ENCODE data around the gene SLC39A6. TPM values are rescaled to one million over a fixed set of nuclear protein-coding genes. Genes with fewer than 3 reads are reported as not detected.

The SLC39A6 gene
- total RNA-seq, 4 donors from 2014 or later: 15.4 to 55.2 (median 43.6) TPM

DNA sequence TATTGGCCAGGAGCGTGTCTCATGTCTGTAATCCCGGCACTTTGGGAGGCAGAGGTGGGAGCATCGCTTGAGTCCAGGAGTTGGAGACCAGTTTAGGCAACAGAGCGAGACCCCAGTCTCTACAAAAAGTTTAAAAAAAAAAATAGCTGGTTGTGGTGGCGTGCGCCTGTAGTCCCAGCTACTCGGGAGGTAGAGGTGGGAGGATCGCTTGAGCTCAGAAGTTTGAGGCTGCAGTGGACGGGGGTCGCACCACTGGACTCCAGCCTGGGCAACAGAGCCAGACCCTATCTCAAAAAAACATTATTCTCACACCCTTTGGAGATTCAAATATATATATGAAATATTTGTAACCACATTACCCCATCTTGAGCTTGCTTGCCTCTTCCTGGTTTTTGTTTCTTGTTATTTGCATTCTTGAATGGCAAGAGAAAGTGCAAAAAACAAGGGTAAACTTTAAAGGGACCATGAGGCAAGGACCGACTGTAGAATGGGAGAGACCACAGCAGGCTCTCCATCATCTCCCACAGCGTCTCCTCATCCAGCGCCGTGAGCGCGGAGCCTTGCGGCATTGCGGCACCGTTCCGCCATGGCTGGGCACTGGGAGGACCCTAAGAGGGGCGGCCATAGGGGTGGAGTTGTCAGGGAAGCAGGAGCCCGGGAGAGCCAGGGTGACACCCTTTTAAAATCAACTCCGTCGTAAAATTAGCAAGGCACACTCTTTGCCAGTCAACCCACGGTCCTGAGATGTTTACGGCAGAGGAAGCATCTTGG is 1.9 kb upstream of the SLC39A6 start:
- Histone ChIP-seq H3K27ac (peak overlapping the region in 1 of 4 donors; percentile 100), H3K27me3 (no peaks in the 10 kb centered on the region), H3K9me3 (no peaks in the 10 kb centered on the region), H3K36me3 (peaks cover 0 to 22% (median 0%) of the 10 kb centered on the region in 3 donors), H3K4me3 (peak overlapping the region in 3 of 4 donors; percentile 86 to 98 (median 87)), H3K4me1 (peaks cover 12 to 51% (median 14%) of the 10 kb centered on the region in 3 donors)
- DNase-seq: no peak
- TF ChIP-seq, protein P1, sequence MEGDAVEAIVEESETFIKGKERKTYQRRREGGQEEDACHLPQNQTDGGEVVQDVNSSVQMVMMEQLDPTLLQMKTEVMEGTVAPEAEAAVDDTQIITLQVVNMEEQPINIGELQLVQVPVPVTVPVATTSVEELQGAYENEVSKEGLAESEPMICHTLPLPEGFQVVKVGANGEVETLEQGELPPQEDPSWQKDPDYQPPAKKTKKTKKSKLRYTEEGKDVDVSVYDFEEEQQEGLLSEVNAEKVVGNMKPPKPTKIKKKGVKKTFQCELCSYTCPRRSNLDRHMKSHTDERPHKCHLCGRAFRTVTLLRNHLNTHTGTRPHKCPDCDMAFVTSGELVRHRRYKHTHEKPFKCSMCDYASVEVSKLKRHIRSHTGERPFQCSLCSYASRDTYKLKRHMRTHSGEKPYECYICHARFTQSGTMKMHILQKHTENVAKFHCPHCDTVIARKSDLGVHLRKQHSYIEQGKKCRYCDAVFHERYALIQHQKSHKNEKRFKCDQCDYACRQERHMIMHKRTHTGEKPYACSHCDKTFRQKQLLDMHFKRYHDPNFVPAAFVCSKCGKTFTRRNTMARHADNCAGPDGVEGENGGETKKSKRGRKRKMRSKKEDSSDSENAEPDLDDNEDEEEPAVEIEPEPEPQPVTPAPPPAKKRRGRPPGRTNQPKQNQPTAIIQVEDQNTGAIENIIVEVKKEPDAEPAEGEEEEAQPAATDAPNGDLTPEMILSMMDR (IDR thresholded peaks at IDR 0.05): no peak
- no peak for TF ChIP-seq POLR2A (IDR thresholded peaks at IDR 0.05)
- WGBS, 2 donors: 85 to 89% methylated on average over 25 to 26 of the region's 26 CpGs
- intact Hi-C loops (cut with DNase I): no loop called here

DNA sequence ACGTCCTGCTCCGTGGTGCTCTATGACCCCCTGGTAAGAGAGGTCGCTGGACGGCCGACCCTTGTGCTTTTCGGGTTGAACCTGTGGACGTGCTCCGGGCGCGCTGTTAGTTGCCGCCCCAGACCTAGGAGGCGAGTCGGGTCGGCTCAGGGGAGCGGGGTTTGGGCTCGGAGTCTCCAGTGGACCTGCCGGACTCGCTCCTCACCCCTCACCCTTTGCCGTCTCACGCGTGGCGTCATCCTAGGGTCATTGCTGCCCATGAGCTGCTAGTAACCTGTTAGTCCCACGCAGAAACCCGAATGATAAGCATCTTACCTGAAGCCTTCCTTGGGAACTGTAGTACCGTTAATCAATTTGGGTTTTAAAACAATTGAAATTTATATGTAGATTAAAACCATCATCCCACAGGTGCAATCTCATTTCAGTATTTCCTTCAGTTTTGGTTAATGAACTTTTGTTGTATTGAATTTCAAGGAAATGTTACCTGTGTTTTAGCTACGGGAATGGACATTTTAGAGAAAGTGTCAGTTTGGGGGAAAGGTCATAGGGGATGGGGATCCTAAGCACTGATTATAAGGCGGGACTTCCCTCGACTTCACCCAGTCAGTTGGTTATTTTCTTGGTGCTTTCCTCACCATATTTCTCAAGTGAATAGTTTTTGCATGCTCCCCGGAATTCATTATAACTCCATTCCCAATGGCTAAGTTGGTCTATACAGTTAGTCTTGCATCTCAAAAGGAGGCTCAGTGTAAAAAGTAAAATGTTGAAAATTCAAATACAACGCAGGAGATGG is 1.1 kb upstream of the SLC39A6 start:
- Histone ChIP-seq H3K36me3 (peaks cover 0 to 13% (median 0%) of the 10 kb centered on the region in 3 donors), H3K9me3 (no peaks in the 10 kb centered on the region), H3K4me1 (peaks cover 12 to 51% (median 14%) of the 10 kb centered on the region in 3 donors), H3K4me3 (peak overlapping the region; percentile 67 to 98 (median 86)), H3K27ac (peak overlapping the region; percentile 98 to 100 (median 99)), H3K27me3 (no peaks in the 10 kb centered on the region)
- no peak for DNase-seq
- no peak for TF ChIP-seq POLR2A (IDR thresholded peaks at IDR 0.05)
- TF ChIP-seq, protein P1 (IDR thresholded peaks at IDR 0.05): no peak
- WGBS, 2 donors: 5 to 9% methylated on average over 8 to 12 of the region's 30 CpGs
- intact Hi-C loops (cut with DNase I): no loop called here

DNA sequence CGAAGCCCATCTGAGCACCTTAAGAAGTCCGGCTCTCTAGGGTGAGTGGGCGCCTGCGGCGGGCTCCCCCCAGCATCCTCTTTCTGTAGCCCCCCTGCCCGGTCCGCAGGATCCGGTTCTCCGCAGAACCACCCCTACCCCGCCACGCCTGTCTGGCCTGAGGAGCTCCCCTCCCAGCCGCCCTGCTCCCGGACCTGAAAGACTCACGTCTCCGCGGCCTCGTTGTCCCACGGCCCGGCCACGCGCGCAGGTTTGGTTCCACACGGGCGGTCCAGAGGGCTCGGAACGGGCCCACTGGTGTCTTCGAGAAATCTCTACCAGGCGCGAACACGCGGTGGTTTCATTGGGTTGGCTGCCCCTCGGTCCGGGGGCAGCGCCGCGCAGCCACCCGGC is 237 bp downstream of the SLC39A6 start:
- intact Hi-C loops (cut with DNase I): no loop called here
- Histone ChIP-seq H3K4me3 (peak overlapping the region; percentile 67 to 98 (median 86)), H3K27ac (peak overlapping the region; percentile 98 to 100 (median 99)), H3K9me3 (no peaks in the 10 kb centered on the region), H3K4me1 (peaks cover 12 to 51% (median 14%) of the 10 kb centered on the region in 3 donors), H3K27me3 (no peaks in the 10 kb centered on the region), H3K36me3 (peaks cover 0 to 10% (median 0%) of the 10 kb centered on the region in 3 donors)
- WGBS, 2 donors: 0% methylated on average over 6 to 8 of the region's 37 CpGs
- peak; percentile 6 for DNase-seq
- TF ChIP-seq, protein P1 (IDR thresholded peaks at IDR 0.05): no peak
- peak in 1 of 4 donors; percentile 18 for TF ChIP-seq POLR2A (IDR thresholded peaks at IDR 0.05)

DNA sequence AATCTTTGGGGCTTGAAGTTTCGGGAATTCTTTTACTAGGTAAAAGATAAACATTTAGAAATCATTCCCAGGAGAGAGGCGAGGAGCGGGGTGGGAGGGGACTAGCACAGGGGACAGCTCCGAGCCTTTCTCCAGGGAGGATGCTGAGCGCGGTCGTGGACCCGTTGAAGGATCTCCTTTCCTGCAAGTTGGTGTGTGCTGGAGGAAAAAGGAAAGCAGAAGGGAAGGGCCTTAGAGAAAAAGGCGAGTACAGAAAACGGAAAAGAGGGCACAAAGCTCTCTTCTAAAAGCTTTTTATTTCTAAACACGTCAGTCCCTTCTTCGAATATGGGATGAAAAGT is 640 bp downstream of the SLC39A6 start:
- peaks cover 12 to 51% (median 14%) of the 10 kb centered on the region in 3 donors for H3K4me1 ChIP-seq
- TF ChIP-seq, protein P1 (IDR thresholded peaks at IDR 0.05): no peak
- no peak for TF ChIP-seq POLR2A (IDR thresholded peaks at IDR 0.05)
- WGBS, 2 donors: 1 to 2% methylated on average over 12 of the region's 12 CpGs
- H3K9me3 ChIP-seq: no peaks in the 10 kb centered on the region
- intact Hi-C loops (cut with DNase I): no loop called here
- H3K4me3 ChIP-seq: peak overlapping the region; percentile 67 to 98 (median 86)
- DNase-seq: no peak
- peak overlapping the region; percentile 98 to 100 (median 99) for H3K27ac ChIP-seq
- peaks cover 0 to 14% (median 0%) of the 10 kb centered on the region in 3 donors for H3K36me3 ChIP-seq
- H3K27me3 ChIP-seq: no peaks in the 10 kb centered on the region

All from esophagus squamous epithelium (tissue), 5 donors.